Naive thymus-derived CD4-positive, alpha-beta T cell (primary cell): Measurements from ENCODE around the gene SCN1B. TPM values are rescaled to one million over a fixed set of nuclear protein-coding genes. Genes with fewer than 3 reads are reported as not detected.
A peak's percentile ranks its signal among the peaks of the same experiment; 100 is the strongest.

Source experiments
- ATAC-seq: fragments of 150-1000 bp; cut with Tn5 transposase; 2 replicates; pipeline ENCODE4 v1.10.0; 2021; ENCODE audit warnings: mild to moderate bottlenecking, moderate library complexity
- CTCF ChIA-PET: fragments of 350-600 bp; sonication (Branson Sonifier 250); formaldehyde crosslinking; loops from one replicate; lab custom pipeline; 2021; ENCODE audit warnings: antibody characterized with exemption; lab: Charles Lee
- POLR2A ChIA-PET: fragments of 350-600 bp; sonication (Branson Sonifier 250); formaldehyde crosslinking; loops from one replicate; lab custom pipeline; 2021; ENCODE audit warnings: antibody characterized with exemption, inconsistent platforms; lab: Charles Lee
- DNase-seq, 9 donors: peaks; one replicate each; pipeline versions ENCODE4 v3.0.0 to v3.0.0-alpha.2; 2020 to 2022; ENCODE audit warnings: mixed read lengths in 1 of 9
- H3K27ac ChIP-seq: one replicate; pipeline ENCODE4 v1.7.0; 2013; ENCODE audit warnings: mild to moderate bottlenecking, low read depth, low read length, moderate library complexity
- H3K27me3 ChIP-seq, 2 donors: one replicate each; pipeline ENCODE4 v1.7.0; 2013; ENCODE audit warnings: low read length in 2 of 2, mild to moderate bottlenecking in 2 of 2, moderate library complexity in 2 of 2; ENCODE audit not compliant: control insufficient read depth in 2 of 2, insufficient read depth in 2 of 2
- H3K36me3 ChIP-seq, 3 experiments: 1 replicate in 2 of 3; 2 replicates in 1 of 3; pipeline ENCODE4 v1.7.0; 2013; ENCODE audit warnings: low read length in 3 of 3, mild to moderate bottlenecking in 3 of 3, moderate library complexity in 1 of 3; ENCODE audit not compliant: insufficient read depth in 3 of 3, control insufficient read depth in 2 of 3
- H3K4me1 ChIP-seq, 2 donors: one replicate each; pipeline ENCODE4 v1.7.0; 2013; ENCODE audit warnings: low read length in 2 of 2, mild to moderate bottlenecking in 2 of 2, moderate library complexity in 1 of 2; ENCODE audit not compliant: control insufficient read depth in 2 of 2, insufficient read depth in 2 of 2
- H3K4me3 ChIP-seq: 2 replicates; pipeline ENCODE4 v1.7.0; 2013; ENCODE audit warnings: mild to moderate bottlenecking, low read length
- H3K9me3 ChIP-seq, 3 experiments: 1 replicate in 2 of 3; 2 replicates in 1 of 3; pipeline ENCODE4 v1.7.0; 2013; ENCODE audit warnings: low read length in 3 of 3; ENCODE audit not compliant: control insufficient read depth in 2 of 3
- H3K27ac Mint-ChIP-seq, 9 donors: one replicate each; pipeline ENCODE4 v1.8.0; 2020 to 2022; ENCODE audit warnings: mixed read lengths in 9 of 9, mild to moderate bottlenecking in 8 of 9, moderate library complexity in 5 of 9, inconsistent platforms in 2 of 9
- H3K27me3 Mint-ChIP-seq, 5 donors: one replicate each; pipeline ENCODE4 v1.8.0; 2021 to 2022; ENCODE audit warnings: mixed read lengths in 5 of 5, mild to moderate bottlenecking in 1 of 5
- H3K36me3 Mint-ChIP-seq, 5 donors: one replicate each; pipeline ENCODE4 v1.8.0; 2020 to 2022; ENCODE audit warnings: mixed read lengths in 5 of 5, mild to moderate bottlenecking in 3 of 5, inconsistent platforms in 1 of 5
- H3K4me1 Mint-ChIP-seq, 7 donors: one replicate each; pipeline ENCODE4 v1.8.0; 2020 to 2022; ENCODE audit warnings: mixed read lengths in 7 of 7, mild to moderate bottlenecking in 3 of 7, inconsistent platforms in 1 of 7
- H3K4me3 Mint-ChIP-seq, 10 donors: one replicate each; pipeline ENCODE4 v1.8.0; 2020 to 2022; ENCODE audit warnings: mild to moderate bottlenecking in 10 of 10, mixed read lengths in 10 of 10, moderate library complexity in 6 of 10, inconsistent platforms in 2 of 10
- H3K9me3 Mint-ChIP-seq, 11 donors: one replicate each; pipeline ENCODE4 v1.8.0; 2020 to 2022; ENCODE audit warnings: mixed read lengths in 11 of 11, mild to moderate bottlenecking in 4 of 11, inconsistent platforms in 1 of 11, moderate library complexity in 1 of 11
- intact Hi-C, 2 donors: fragments of 100-400 bp; cut with micrococcal nuclease; formaldehyde crosslinking; loops; one replicate each; pipeline ENCODE4 v1.15.1; 2023
- polyA plus RNA-seq, 2 donors: library from polyadenylated mRNA; unstranded; fragments of 300-500 nt; fragmentation: Illumina TruSeq; gene quantifications; one replicate each; pipeline ENCODE4 v1.2.3, GENCODE V29; 2021
- total RNA-seq, 6 experiments: library from RNA in 5 of 6; stranded (reverse) in 5 of 6; gene quantifications; 1 replicate in 5 of 6; 2 replicates in 1 of 6; pipeline ENCODE4 v1.2.3 and lab custom pipeline; 2021 to 2026

Gene SCN1B
- total and polyA plus RNA-seq, 7 experiments from 2014 or later = 0.23 to 1.9 (median 1.6) TPM; not detected in 1

GRCh38 chr19:35043906-35044305, 13.6 kb downstream of the SCN1B start:
- Histone ChIP-seq H3K27ac (no peak overlapping the region), H3K4me1 (peaks cover 15 to 16% of the 10 kb centered on the region in 2 donors), H3K27me3 (no peaks in the 10 kb centered on the region), H3K4me3 (no peak overlapping the region), H3K9me3 (no peaks in the 10 kb centered on the region), H3K36me3 (no peaks in the 10 kb centered on the region)
- peak overlapping the region in 4 of 9 donors; percentile 40 to 78 (median 68) for H3K27ac Mint-ChIP-seq
- H3K36me3 Mint-ChIP-seq = no peaks in the 10 kb centered on the region
- intact Hi-C loops = loop anchor here (1.0 to 10.0 kb wide), 6 partner anchors 13 to 71 kb away; partner anchors contain the start of genes GRAMD1A (in 1 of the 2) and SCN1B (in 1 of the 2)
- no peak for DNase-seq
- H3K4me3 Mint-ChIP-seq = peak overlapping the region in 3 of 10 donors; percentile 24 to 49 (median 41)
- ChIA-PET POLR2A (interaction anchor here (0.7 to 2.0 kb wide), 4 partner anchors 12 to 71 kb away, joined by 3 to 6 read pairs (median 4); no protein-coding TSS in a partner anchor), CTCF (interaction anchor here (0.5 to 2.2 kb wide), 13 partner anchors 8 to 452 kb away, joined by 3 to 12 read pairs (median 3); partner anchors contain the start of gene ZNF30)
- peaks cover 0 to 34% (median 10%) of the 10 kb centered on the region in 5 donors for H3K27me3 Mint-ChIP-seq
- H3K9me3 Mint-ChIP-seq = peaks cover 0 to 3% (median 0%) of the 10 kb centered on the region in 11 donors
- peaks cover 30 to 45% (median 44%) of the 10 kb centered on the region in 7 donors for H3K4me1 Mint-ChIP-seq
- ATAC-seq = no peak

- peaks cover 30 to 43% (median 38%) of the 10 kb centered on the region in 7 donors for H3K4me1 Mint-ChIP-seq
- Histone ChIP-seq H3K4me3 (no peak overlapping the region), H3K27me3 (no peaks in the 10 kb centered on the region), H3K36me3 (no peaks in the 10 kb centered on the region), H3K9me3 (no peaks in the 10 kb centered on the region), H3K4me1 (peaks cover 15 to 16% of the 10 kb centered on the region in 2 donors), H3K27ac (no peak overlapping the region)
- DNase-seq = peak in 7 of 9 donors; percentile 36 to 68 (median 50)
- H3K27ac Mint-ChIP-seq = peak overlapping the region in 6 of 9 donors; percentile 40 to 88 (median 68)
- peaks cover 0 to 3% (median 0%) of the 10 kb centered on the region in 11 donors for H3K9me3 Mint-ChIP-seq
- H3K4me3 Mint-ChIP-seq = peak overlapping the region in 5 of 10 donors; percentile 24 to 49 (median 29)
- H3K27me3 Mint-ChIP-seq = peaks cover 0 to 29% (median 10%) of the 10 kb centered on the region in 5 donors
- ChIA-PET CTCF (interaction anchor here (0.5 to 2.2 kb wide), 13 partner anchors 9 to 451 kb away, joined by 3 to 12 read pairs (median 3); partner anchors contain the start of gene ZNF30), POLR2A (interaction anchor here (0.6 to 2.0 kb wide), 6 partner anchors 13 to 72 kb away, joined by 3 to 6 read pairs (median 4); no protein-coding TSS in a partner anchor)
- no peaks in the 10 kb centered on the region for H3K36me3 Mint-ChIP-seq
- intact Hi-C loops = loop anchor here (1.0 to 10.0 kb wide), 6 partner anchors 14 to 72 kb away; partner anchors contain the start of genes GRAMD1A (in 1 of the 2) and SCN1B (in 1 of the 2)
- peak; percentile 46 for ATAC-seq
These were observed 14.2 kb downstream of the SCN1B start for GRCh38 chr19:35044317-35045117.

DNA sequence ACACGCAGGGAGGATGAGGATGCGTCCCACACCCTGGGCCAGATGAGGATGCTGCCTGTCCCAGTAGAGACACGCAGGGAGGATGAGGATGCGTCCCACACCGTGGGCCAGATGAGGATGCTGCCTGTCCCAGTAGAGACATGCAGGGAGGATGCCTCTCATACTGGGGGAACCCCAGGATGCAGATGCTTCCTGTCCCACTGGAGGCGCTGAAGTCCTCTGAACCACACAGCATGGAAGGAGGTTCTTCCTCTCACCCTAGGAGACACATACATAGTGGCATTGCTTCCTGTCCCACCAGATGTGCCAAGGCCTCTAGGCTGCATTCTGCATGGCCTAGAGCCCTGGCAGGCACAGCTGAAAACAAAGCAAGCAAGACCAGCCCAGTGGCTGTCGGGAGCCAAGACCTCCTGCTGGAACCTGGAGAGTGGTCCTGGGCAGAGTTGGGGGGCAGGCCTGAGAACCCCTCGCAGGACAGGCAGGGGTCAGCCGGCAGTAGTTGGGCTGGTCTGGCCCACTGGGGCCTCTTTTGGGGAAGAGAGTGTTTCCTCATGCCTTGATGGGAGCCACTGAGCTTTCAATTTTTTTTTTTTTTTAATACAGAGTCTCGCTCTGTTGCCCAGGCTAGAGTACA, 15.5 kb downstream of the SCN1B start:
- Mint-ChIP-seq H3K36me3 (no peaks in the 10 kb centered on the region), H3K9me3 (peaks cover 0 to 3% (median 0%) of the 10 kb centered on the region in 11 donors), H3K4me1 (peaks cover 22 to 34% (median 29%) of the 10 kb centered on the region in 7 donors), H3K27ac (peak overlapping the region in 3 of 9 donors; percentile 4 to 11 (median 9)), H3K27me3 (peaks cover 0 to 22% (median 3%) of the 10 kb centered on the region in 5 donors), H3K4me3 (no peak overlapping the region)
- Histone ChIP-seq H3K27me3 (no peaks in the 10 kb centered on the region), H3K9me3 (no peaks in the 10 kb centered on the region), H3K27ac (no peak overlapping the region), H3K4me1 (peaks cover 5 to 13% of the 10 kb centered on the region in 2 donors), H3K36me3 (no peaks in the 10 kb centered on the region), H3K4me3 (no peak overlapping the region)
- ChIA-PET POLR2A (interaction anchor here (0.6 kb wide), 1 partner anchor 136 kb away, joined by 4 read pairs; no protein-coding TSS in a partner anchor), CTCF (interaction anchor here (0.6 to 1.7 kb wide), 5 partner anchors 21 to 74 kb away, joined by 3 to 4 read pairs (median 3); no protein-coding TSS in a partner anchor)
- intact Hi-C loops = loop anchor here (2.0 to 10.0 kb wide), 4 partner anchors 15 to 73 kb away; partner anchors contain the start of gene SCN1B (in 1 of the 2)
- DNase-seq = peak in 6 of 9 donors; percentile 40 to 61 (median 54)
- ATAC-seq = peak; percentile 86

- ChIA-PET CTCF (interaction anchor here (1.0 to 1.7 kb wide), 2 partner anchors 50 to 75 kb away, joined by 3 to 4 read pairs; no protein-coding TSS in a partner anchor), POLR2A (no interaction called here)
- H3K27ac Mint-ChIP-seq = no peak overlapping the region
- Histone ChIP-seq H3K4me3 (no peak overlapping the region), H3K36me3 (no peaks in the 10 kb centered on the region), H3K4me1 (peaks cover 0 to 6% of the 10 kb centered on the region in 2 donors), H3K9me3 (no peaks in the 10 kb centered on the region), H3K27me3 (no peaks in the 10 kb centered on the region), H3K27ac (no peak overlapping the region)
- DNase-seq (no peak), ATAC-seq (no peak)
- intact Hi-C loops = loop anchor here in 1 of 2 donors (10.0 kb wide), 1 partner anchor 48 kb away; no protein-coding TSS in a partner anchor
- H3K4me1 Mint-ChIP-seq = peaks cover 21 to 30% (median 25%) of the 10 kb centered on the region in 7 donors
- H3K36me3 Mint-ChIP-seq = no peaks in the 10 kb centered on the region
- H3K27me3 Mint-ChIP-seq = peaks cover 0 to 17% (median 3%) of the 10 kb centered on the region in 5 donors
- H3K9me3 Mint-ChIP-seq = peaks cover 0 to 3% (median 0%) of the 10 kb centered on the region in 11 donors
- H3K4me3 Mint-ChIP-seq = no peak overlapping the region
These were observed 16.2 kb downstream of the SCN1B start for GRCh38 chr19:35046461-35046860.

DNA sequence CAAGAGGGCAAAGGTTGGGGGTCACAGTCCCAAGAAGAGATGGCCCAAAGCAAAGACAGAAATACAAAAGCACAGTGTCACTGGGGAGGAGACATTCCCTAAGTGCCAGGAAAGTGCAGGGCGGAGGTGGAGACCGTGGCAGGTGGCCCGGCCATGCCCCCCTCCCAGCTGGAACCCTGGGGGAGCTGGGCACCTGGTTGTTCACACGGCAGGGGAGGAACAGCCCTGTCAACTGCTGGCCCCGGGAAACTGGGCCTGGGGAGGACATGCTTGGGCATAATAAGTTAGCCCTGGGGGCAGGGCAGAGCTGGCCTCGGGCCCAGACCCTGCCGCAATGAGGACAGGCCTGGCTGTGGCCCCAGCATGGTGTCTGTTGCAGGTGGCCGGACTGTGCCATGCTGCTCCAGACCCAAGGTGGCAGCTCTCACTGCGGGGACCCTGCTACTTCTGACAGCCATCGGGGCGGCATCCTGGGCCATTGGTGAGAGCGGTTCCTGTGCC, 18.7 kb downstream of the SCN1B start:
- H3K27me3 Mint-ChIP-seq = peaks cover 0 to 12% (median 0%) of the 10 kb centered on the region in 5 donors
- no peak overlapping the region for H3K27ac ChIP-seq
- DNase-seq (no peak), ATAC-seq (no peak)
- no peaks in the 10 kb centered on the region for H3K36me3 ChIP-seq
- H3K27me3 ChIP-seq = no peaks in the 10 kb centered on the region
- no peak overlapping the region for H3K4me3 Mint-ChIP-seq
- CTCF ChIA-PET = interaction anchor here (0.7 kb wide), 1 partner anchor 32 kb away, joined by 6 read pairs; no protein-coding TSS in a partner anchor
- H3K9me3 ChIP-seq = no peaks in the 10 kb centered on the region
- H3K4me1 ChIP-seq = no peaks in the 10 kb centered on the region
- H3K4me1 Mint-ChIP-seq = peaks cover 17 to 21% (median 20%) of the 10 kb centered on the region in 7 donors
- H3K4me3 ChIP-seq = no peak overlapping the region
- H3K36me3 Mint-ChIP-seq = no peaks in the 10 kb centered on the region
- peaks cover 0 to 3% (median 0%) of the 10 kb centered on the region in 11 donors for H3K9me3 Mint-ChIP-seq
- POLR2A ChIA-PET = interaction anchor here (0.6 kb wide), 1 partner anchor 459 kb away, joined by 3 read pairs; no protein-coding TSS in a partner anchor
- H3K27ac Mint-ChIP-seq = peak overlapping the region in 1 of 9 donors; percentile 18
- intact Hi-C loops = loop anchor here in 1 of 2 donors (10.0 kb wide), 1 partner anchor 46 kb away; no protein-coding TSS in a partner anchor
